SK-N-SH (cell line): ENCODE data around the gene RAD23B. TPM values are rescaled to one million over a fixed set of nuclear protein-coding genes. Genes with fewer than 3 reads are reported as not detected.

Experiments
- CTCF ChIA-PET: fragments of 300-600, 350-600 bp; formaldehyde crosslinking; extraction: SDS; loops from one replicate; lab custom pipeline; 2021; lab: Yijun Ruan, JAX
- POLR2A ChIA-PET: fragments of 350-600 bp; sonication (Branson Sonifier 250); formaldehyde crosslinking; extraction: SDS; loops from one replicate; lab custom pipeline; 2020; ENCODE audit warnings: antibody characterized with exemption, inconsistent platforms; lab: Yijun Ruan, JAX
- DNase-seq: peaks from one replicate; pipeline ENCODE4 v3.0.0; 2012
- H2AFZ ChIP-seq: fragments of 200-600 bp; sonication (generic); 2 replicates; pipeline ENCODE4 v1.8.1; 2016; ENCODE audit warnings: antibody characterized with exemption, mild to moderate bottlenecking, low read depth
- H3F3A ChIP-seq: fragments of 200-600 bp; sonication (generic); replicated peaks from 2 replicates; pipeline ENCODE3; 2016; ENCODE audit warnings: antibody characterized with exemption, mild to moderate bottlenecking; ENCODE audit not compliant: insufficient read depth
- H3K27ac ChIP-seq, 2 experiments: fragments of 200-500 bp in 1 of 2; fragments of 200-600 bp in 1 of 2; sonication (Bioruptor generic) in 1 of 2; sonication (generic), shearing (Covaris generic) in 1 of 2; 2 replicates each; pipeline versions ENCODE4 v1.5.1 to v1.6.1; 2014 to 2016; ENCODE audit warnings: low read depth in 2 of 2, inconsistent platforms in 1 of 2, low read length in 1 of 2, mild to moderate bottlenecking in 1 of 2, mixed read lengths in 1 of 2
- H3K27me3 ChIP-seq: fragments of 200-600 bp; sonication (generic), shearing (Covaris generic); 2 replicates; pipeline ENCODE4 v1.6.1; 2016; ENCODE audit warnings: mixed run types; ENCODE audit not compliant: insufficient read depth
- H3K36me3 ChIP-seq, 2 experiments: fragments of 200-500 bp in 1 of 2; fragments of 200-600 bp in 1 of 2; sonication (Bioruptor generic) in 1 of 2; sonication (generic) in 1 of 2; replicated peaks in 1 of 2; 2 replicates each; pipeline versions ENCODE3 to v1.5.1; 2014 to 2016; ENCODE audit warnings: low read length in 1 of 2, mild to moderate bottlenecking in 1 of 2; ENCODE audit not compliant: insufficient read depth in 2 of 2, control insufficient read depth in 1 of 2
- H3K4me1 ChIP-seq, 2 experiments: fragments of 200-500 bp in 1 of 2; fragments of 200-600 bp in 1 of 2; sonication (Bioruptor generic) in 1 of 2; sonication (generic), shearing (Covaris generic) in 1 of 2; 2 replicates each; pipeline versions ENCODE4 v1.5.1 to v1.6.1; 2014 to 2016; ENCODE audit warnings: low read depth in 1 of 2, low read length in 1 of 2, mixed run types in 1 of 2; ENCODE audit not compliant: insufficient read depth in 2 of 2, control insufficient read depth in 1 of 2
- H3K4me2 ChIP-seq: fragments of 200-600 bp; sonication (generic), shearing (Covaris generic); 2 replicates; pipeline ENCODE4 v1.6.1; 2017; ENCODE audit warnings: mixed run types
- H3K4me3 ChIP-seq, 2 experiments: fragments of 200-500 bp in 1 of 2; fragments of 200-600 bp in 1 of 2; sonication (Bioruptor generic) in 1 of 2; sonication (generic), shearing (Covaris generic) in 1 of 2; 2 replicates each; pipeline versions ENCODE4 v1.5.1 to v1.8.1; 2014 to 2016; ENCODE audit warnings: low read depth in 2 of 2, inconsistent platforms in 1 of 2, low read length in 1 of 2, mild to moderate bottlenecking in 1 of 2, mixed read lengths in 1 of 2, moderate library complexity in 1 of 2
- H3K79me2 ChIP-seq: fragments of 200-600 bp; sonication (generic); 2 replicates; pipeline ENCODE4 v1.8.1; 2017; ENCODE audit warnings: mild to moderate bottlenecking; ENCODE audit not compliant: insufficient read depth
- H3K9ac ChIP-seq: fragments of 200-600 bp; sonication (generic); 2 replicates; pipeline ENCODE4 v1.6.1; 2017; ENCODE audit warnings: mixed run types
- H3K9me2 ChIP-seq: fragments of 200-600 bp; sonication (generic); 2 replicates; pipeline ENCODE4 v1.6.1; 2017; ENCODE audit warnings: mixed run types
- H3K9me3 ChIP-seq: fragments of 200-600 bp; sonication (generic); 2 replicates; pipeline ENCODE4 v1.6.1; 2017; ENCODE audit warnings: mixed run types, mild to moderate bottlenecking, moderate library complexity
- H4K20me1 ChIP-seq: fragments of 200-600 bp; sonication (generic); 2 replicates; pipeline ENCODE4 v1.6.1; 2017; ENCODE audit warnings: mild to moderate bottlenecking, mixed run types; ENCODE audit not compliant: insufficient read depth
- ELF1 ChIP-seq: IDR thresholded peaks from 2 replicates; pipeline ENCODE4 v1.4.0; 2012
- EP300 ChIP-seq, 2 experiments: IDR thresholded peaks; 2 replicates each; pipeline versions ENCODE4 v1.4.0 to v1.6.1; 2012; ENCODE audit warnings: borderline replicate concordance in 1 of 2, low read depth in 1 of 2, low read length in 1 of 2
- EZH2phosphoT487 ChIP-seq: fragments of 200-600 bp; sonication (generic); IDR thresholded peaks from 2 replicates; pipeline ENCODE4 v1.6.1; 2017; ENCODE audit warnings: low read depth, mixed run types, mild to moderate bottlenecking, antibody characterized with exemption, moderate library complexity, borderline replicate concordance
- FOSL2 ChIP-seq: IDR thresholded peaks from 2 replicates; pipeline ENCODE4 v1.4.0; 2012; ENCODE audit warnings: low read depth, mild to moderate bottlenecking, moderate library complexity, borderline replicate concordance
- FOXM1 ChIP-seq: IDR thresholded peaks from 2 replicates; pipeline ENCODE4 v1.4.0; 2012; ENCODE audit warnings: low read depth, mild to moderate bottlenecking
- GATA2 ChIP-seq: sonication (generic); formaldehyde crosslinking; IDR thresholded peaks from 2 replicates; pipeline ENCODE4 v1.5.0; 2020; ENCODE audit warnings: mild to moderate bottlenecking, missing genetic modification reagents
- JUND ChIP-seq: IDR thresholded peaks from 2 replicates; pipeline ENCODE4 v1.4.0; 2012
- MEF2A ChIP-seq: IDR thresholded peaks from 2 replicates; pipeline ENCODE4 v1.4.0; 2012; ENCODE audit warnings: low read depth, borderline replicate concordance
- POLR2AphosphoS5 ChIP-seq: IDR thresholded peaks from 2 replicates; pipeline ENCODE4 v1.6.1; 2012; ENCODE audit warnings: low read depth, low read length
- RCOR1 ChIP-seq: fragments of 150-350 bp; IDR thresholded peaks from 2 replicates; pipeline ENCODE4 v1.6.1; 2017; ENCODE audit warnings: antibody characterized with exemption, low read length
- SMC3 ChIP-seq: IDR thresholded peaks from 2 replicates; pipeline ENCODE4 v1.6.1; 2012; ENCODE audit warnings: low read depth, low read length, improper control_type of control experiment
- TAF1 ChIP-seq: IDR thresholded peaks from 2 replicates; pipeline ENCODE4 v1.6.1; 2012; ENCODE audit warnings: low read depth, mild to moderate bottlenecking, low read length, moderate library complexity, borderline replicate concordance
- TCF12 ChIP-seq: IDR thresholded peaks from 2 replicates; pipeline ENCODE4 v1.4.0; 2012
- WGBS: methylation state at CpG from one replicate; pipeline ENCODE4 v1.1.6; 2017; ENCODE audit warnings: low lambda C conversion rate; 5-methylcytosine and 5-hydroxymethylcytosine counted together
- polyA plus RNA-seq, 3 experiments: library from polyadenylated mRNA; depleted of rRNA; stranded (reverse); fragments of >200 nt; gene quantifications; 2 replicates each; pipeline ENCODE4 v1.2.3, GENCODE V29; 2012
- TF ChIP-seq, protein P1 (sequence below): fragments of 200-600 bp; sonication (generic); IDR thresholded peaks from 2 replicates; pipeline ENCODE4 v1.6.1; 2017; ENCODE audit warnings: antibody characterized with exemption, mild to moderate bottlenecking, moderate library complexity
- TF ChIP-seq, protein P2 (sequence below): fragments of 150-350 bp; IDR thresholded peaks from 2 replicates; pipeline ENCODE4 v1.6.1; 2017; ENCODE audit warnings: antibody characterized with exemption, low read length, low read depth, borderline replicate concordance
- TF ChIP-seq, protein P3 (sequence below): IDR thresholded peaks from 2 replicates; pipeline ENCODE4 v1.4.0; 2012; ENCODE audit warnings: low read depth
- TF ChIP-seq, protein P4 (sequence below): IDR thresholded peaks from 2 replicates; pipeline ENCODE4 v1.6.1; 2012; ENCODE audit warnings: mild to moderate bottlenecking, low read depth, low read length, moderate library complexity

The RAD23B gene
- polyA plus RNA-seq, 1 of the 3 experiments (the other 2 are of a cell fraction): 62.9 TPM

DNA sequence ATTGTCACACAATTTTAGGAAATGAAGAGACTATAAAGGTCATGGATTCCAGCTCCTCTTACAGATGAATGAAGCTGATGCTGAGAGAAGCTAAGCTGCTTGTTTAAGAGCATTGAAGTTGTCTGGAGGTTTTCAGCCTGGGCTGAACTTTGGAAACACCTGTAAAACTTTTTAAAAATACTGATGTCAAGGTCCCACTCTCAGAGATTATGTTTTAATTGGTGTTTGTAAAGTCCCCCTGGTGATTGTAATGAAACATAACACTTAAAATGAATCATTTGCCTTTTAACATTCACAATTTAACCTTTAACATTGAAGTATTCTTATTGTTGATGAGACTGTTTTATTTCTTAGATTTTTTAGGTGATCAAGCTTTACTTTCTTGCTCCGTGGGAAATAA lies 16.4 kb downstream of the RAD23B start:
- Histone ChIP-seq H2AFZ (no peak overlapping the region), H3K4me3 (no peak overlapping the region), H3K36me3 (peaks cover 30 to 43% of the 10 kb centered on the region in 2 experiments), H3F3A (peaks cover 23% of the 10 kb centered on the region), H3K4me1 (peaks cover 2 to 17% of the 10 kb centered on the region in 2 experiments; a peak in 2 of 4 replicates), H3K27me3 (no peaks in the 10 kb centered on the region), H3K9me3 (no peaks in the 10 kb centered on the region), H3K79me2 (peaks cover 100% of the 10 kb centered on the region), H4K20me1 (peaks cover 84% of the 10 kb centered on the region), H3K4me2 (no peak overlapping the region), H3K9me2 (no peaks in the 10 kb centered on the region), H3K27ac (0 out of 4 replicates have a peak overlapping the region, but pooled peaks of 1 of the 2 experiments have one; percentile 15), H3K9ac (no peak overlapping the region)
- ChIA-PET CTCF (no interaction called here), POLR2A (no interaction called here)
- WGBS: 57% methylated on average over 1 of the region's 1 CpG
- no peak for TF ChIP-seq EP300 (IDR thresholded peaks at IDR 0.05; ENCODE audit: borderline replicate concordance in 1 of 2, low read depth in 1 of 2, low read length in 1 of 2)
- TF ChIP-seq, protein P1, sequence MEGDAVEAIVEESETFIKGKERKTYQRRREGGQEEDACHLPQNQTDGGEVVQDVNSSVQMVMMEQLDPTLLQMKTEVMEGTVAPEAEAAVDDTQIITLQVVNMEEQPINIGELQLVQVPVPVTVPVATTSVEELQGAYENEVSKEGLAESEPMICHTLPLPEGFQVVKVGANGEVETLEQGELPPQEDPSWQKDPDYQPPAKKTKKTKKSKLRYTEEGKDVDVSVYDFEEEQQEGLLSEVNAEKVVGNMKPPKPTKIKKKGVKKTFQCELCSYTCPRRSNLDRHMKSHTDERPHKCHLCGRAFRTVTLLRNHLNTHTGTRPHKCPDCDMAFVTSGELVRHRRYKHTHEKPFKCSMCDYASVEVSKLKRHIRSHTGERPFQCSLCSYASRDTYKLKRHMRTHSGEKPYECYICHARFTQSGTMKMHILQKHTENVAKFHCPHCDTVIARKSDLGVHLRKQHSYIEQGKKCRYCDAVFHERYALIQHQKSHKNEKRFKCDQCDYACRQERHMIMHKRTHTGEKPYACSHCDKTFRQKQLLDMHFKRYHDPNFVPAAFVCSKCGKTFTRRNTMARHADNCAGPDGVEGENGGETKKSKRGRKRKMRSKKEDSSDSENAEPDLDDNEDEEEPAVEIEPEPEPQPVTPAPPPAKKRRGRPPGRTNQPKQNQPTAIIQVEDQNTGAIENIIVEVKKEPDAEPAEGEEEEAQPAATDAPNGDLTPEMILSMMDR: peak; percentile 38; the same call in 1 of the 2 replicates
- TF ChIP-seq TAF1: no peak
- TF ChIP-seq, protein P2, sequence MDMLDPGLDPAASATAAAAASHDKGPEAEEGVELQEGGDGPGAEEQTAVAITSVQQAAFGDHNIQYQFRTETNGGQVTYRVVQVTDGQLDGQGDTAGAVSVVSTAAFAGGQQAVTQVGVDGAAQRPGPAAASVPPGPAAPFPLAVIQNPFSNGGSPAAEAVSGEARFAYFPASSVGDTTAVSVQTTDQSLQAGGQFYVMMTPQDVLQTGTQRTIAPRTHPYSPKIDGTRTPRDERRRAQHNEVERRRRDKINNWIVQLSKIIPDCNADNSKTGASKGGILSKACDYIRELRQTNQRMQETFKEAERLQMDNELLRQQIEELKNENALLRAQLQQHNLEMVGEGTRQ: no peak
- TF ChIP-seq TCF12: no peak
- TF ChIP-seq, protein P3, sequence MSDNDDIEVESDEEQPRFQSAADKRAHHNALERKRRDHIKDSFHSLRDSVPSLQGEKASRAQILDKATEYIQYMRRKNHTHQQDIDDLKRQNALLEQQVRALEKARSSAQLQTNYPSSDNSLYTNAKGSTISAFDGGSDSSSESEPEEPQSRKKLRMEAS: no peak
- no peak for DNase-seq

DNA sequence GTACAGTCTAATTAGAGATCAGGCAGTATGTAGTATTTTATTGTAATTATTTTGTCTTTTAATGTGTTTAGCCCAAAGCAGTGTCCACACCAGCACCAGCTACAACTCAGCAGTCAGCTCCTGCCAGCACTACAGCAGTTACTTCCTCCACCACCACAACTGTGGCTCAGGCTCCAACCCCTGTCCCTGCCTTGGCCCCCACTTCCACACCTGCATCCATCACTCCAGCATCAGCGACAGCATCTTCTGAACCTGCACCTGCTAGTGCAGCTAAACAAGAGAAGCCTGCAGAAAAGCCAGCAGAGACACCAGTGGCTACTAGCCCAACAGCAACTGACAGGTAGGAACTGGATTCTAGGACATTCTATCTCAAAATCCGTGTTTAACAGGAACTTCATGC lies 23.2 kb downstream of the RAD23B start:
- no peaks in the 10 kb centered on the region for H3K9me2 ChIP-seq
- H3K4me3 ChIP-seq: no peak overlapping the region
- no peaks in the 10 kb centered on the region for H3K27me3 ChIP-seq
- DNase-seq: no peak
- 100% methylated on average over 2 of the region's 2 CpGs for WGBS
- no peaks in the 10 kb centered on the region for H3K9me3 ChIP-seq
- H3K79me2 ChIP-seq: peaks cover 98% of the 10 kb centered on the region
- H3K9ac ChIP-seq: no peak overlapping the region
- no peak overlapping the region for H3K4me2 ChIP-seq
- CTCF ChIA-PET: no interaction called here
- POLR2A ChIA-PET: no interaction called here
- no peak overlapping the region for H2AFZ ChIP-seq
- peaks cover 66 to 75% of the 10 kb centered on the region in 2 experiments for H3K36me3 ChIP-seq
- H3F3A ChIP-seq: peaks cover 14% of the 10 kb centered on the region
- no peak overlapping the region for H3K27ac ChIP-seq
- no peaks in the 10 kb centered on the region; a peak in 1 of 4 replicates for H3K4me1 ChIP-seq
- H4K20me1 ChIP-seq: peaks cover 77% of the 10 kb centered on the region
- TF ChIP-seq EZH2phosphoT487 (no peak), SMC3 (no peak), POLR2AphosphoS5 (no peak), MEF2A (no peak), RCOR1 (no peak), FOXM1 (no peak), GATA2 (CRISPR knock-in tag) (no peak), ELF1 (no peak), JUND (no peak), FOSL2 (no peak)
- TF ChIP-seq, protein P2: no peak
- TF ChIP-seq, protein P4, sequence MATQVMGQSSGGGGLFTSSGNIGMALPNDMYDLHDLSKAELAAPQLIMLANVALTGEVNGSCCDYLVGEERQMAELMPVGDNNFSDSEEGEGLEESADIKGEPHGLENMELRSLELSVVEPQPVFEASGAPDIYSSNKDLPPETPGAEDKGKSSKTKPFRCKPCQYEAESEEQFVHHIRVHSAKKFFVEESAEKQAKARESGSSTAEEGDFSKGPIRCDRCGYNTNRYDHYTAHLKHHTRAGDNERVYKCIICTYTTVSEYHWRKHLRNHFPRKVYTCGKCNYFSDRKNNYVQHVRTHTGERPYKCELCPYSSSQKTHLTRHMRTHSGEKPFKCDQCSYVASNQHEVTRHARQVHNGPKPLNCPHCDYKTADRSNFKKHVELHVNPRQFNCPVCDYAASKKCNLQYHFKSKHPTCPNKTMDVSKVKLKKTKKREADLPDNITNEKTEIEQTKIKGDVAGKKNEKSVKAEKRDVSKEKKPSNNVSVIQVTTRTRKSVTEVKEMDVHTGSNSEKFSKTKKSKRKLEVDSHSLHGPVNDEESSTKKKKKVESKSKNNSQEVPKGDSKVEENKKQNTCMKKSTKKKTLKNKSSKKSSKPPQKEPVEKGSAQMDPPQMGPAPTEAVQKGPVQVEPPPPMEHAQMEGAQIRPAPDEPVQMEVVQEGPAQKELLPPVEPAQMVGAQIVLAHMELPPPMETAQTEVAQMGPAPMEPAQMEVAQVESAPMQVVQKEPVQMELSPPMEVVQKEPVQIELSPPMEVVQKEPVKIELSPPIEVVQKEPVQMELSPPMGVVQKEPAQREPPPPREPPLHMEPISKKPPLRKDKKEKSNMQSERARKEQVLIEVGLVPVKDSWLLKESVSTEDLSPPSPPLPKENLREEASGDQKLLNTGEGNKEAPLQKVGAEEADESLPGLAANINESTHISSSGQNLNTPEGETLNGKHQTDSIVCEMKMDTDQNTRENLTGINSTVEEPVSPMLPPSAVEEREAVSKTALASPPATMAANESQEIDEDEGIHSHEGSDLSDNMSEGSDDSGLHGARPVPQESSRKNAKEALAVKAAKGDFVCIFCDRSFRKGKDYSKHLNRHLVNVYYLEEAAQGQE: no peak
- TF ChIP-seq, protein P1: no peak
- TF ChIP-seq, protein P3: no peak
